GM12874 (cell line): ENCODE data around the gene RNPS1.

ENCODE experiments used
- CTCF ChIP-seq: IDR thresholded peaks from 2 replicates; pipeline ENCODE4 v1.5.1; 2011; ENCODE audit warnings: low read depth, mild to moderate bottlenecking, control low read depth, low read length, moderate library complexity; ENCODE audit not compliant: insufficient read depth

Gene RNPS1

GRCh38 chr16:2256531-2257140 lies 11.3 kb downstream of the RNPS1 start:
- no peak for TF ChIP-seq CTCF

GRCh38 chr16:2253293-2253692 lies 14.6 kb downstream of the RNPS1 start:
- TF ChIP-seq CTCF: no peak

GRCh38 chr16:2252806-2253148 lies 15.1 kb downstream of the RNPS1 start:
- TF ChIP-seq CTCF: no peak

GRCh38 chr16:2251296-2252111 lies 16.4 kb downstream of the RNPS1 start, which contains the start of gene ECI1:
Gene ECI1, minus strand, starts transcription at chr16:2251587. Its CDS starts 21 bp downstream, at chr16:2251566.
- TF ChIP-seq CTCF: peak; percentile 68

GRCh38 chr16:2250652-2251295 lies 17.2 kb downstream of the RNPS1 start:
- TF ChIP-seq CTCF: no peak

GRCh38 chr16:2246301-2246885 lies 21.5 kb downstream of the RNPS1 start:
- no peak for TF ChIP-seq CTCF
